ENCODE measurements around the gene AIPL1.

The AIPL1 gene

GRCh38 chr17:6462692-6463091 is 27.8 kb upstream of the AIPL1 start:
- no peaks in the 10 kb centered on the region for H3K4me1 ChIP-seq (ENCODE audit: control insufficient read depth, insufficient read depth, low read length)
- H3K4me3 ChIP-seq (ENCODE audit: low read length): no peak overlapping the region
- no peaks in the 10 kb centered on the region for H3K36me3 ChIP-seq (ENCODE audit: control insufficient read depth, insufficient read depth, low read length)
- no peak overlapping the region for H3K9ac ChIP-seq (ENCODE audit: low read length)
- no peak overlapping the region for H3K27ac ChIP-seq (ENCODE audit: low read depth, low read length)
- no peaks in the 10 kb centered on the region for H3K27me3 ChIP-seq (ENCODE audit: control insufficient read depth, insufficient read depth, low read length)

GRCh38 chr17:6461792-6462524 is 27.0 kb upstream of the AIPL1 start:
- Histone ChIP-seq H3K27ac (ENCODE audit: low read depth, low read length) (no peak overlapping the region), H3K27me3 (ENCODE audit: control insufficient read depth, insufficient read depth, low read length) (no peaks in the 10 kb centered on the region), H3K4me3 (ENCODE audit: low read length) (no peak overlapping the region), H3K9ac (ENCODE audit: low read length) (no peak overlapping the region), H3K4me1 (ENCODE audit: control insufficient read depth, insufficient read depth, low read length) (no peaks in the 10 kb centered on the region), H3K36me3 (ENCODE audit: control insufficient read depth, insufficient read depth, low read length) (no peaks in the 10 kb centered on the region)

- Histone ChIP-seq H3K27ac (ENCODE audit: low read depth, low read length) (no peak overlapping the region), H3K4me3 (ENCODE audit: low read length) (no peak overlapping the region), H3K4me1 (ENCODE audit: control insufficient read depth, insufficient read depth, low read length) (no peaks in the 10 kb centered on the region), H3K27me3 (ENCODE audit: control insufficient read depth, insufficient read depth, low read length) (no peaks in the 10 kb centered on the region), H3K36me3 (ENCODE audit: control insufficient read depth, insufficient read depth, low read length) (no peaks in the 10 kb centered on the region), H3K9ac (ENCODE audit: low read length) (no peak overlapping the region)
Measured at GRCh38 chr17:6461246-6461645, 26.3 kb upstream of the AIPL1 start.

GRCh38 chr17:6460531-6461161 is 25.7 kb upstream of the AIPL1 start:
- Histone ChIP-seq H3K36me3 (ENCODE audit: control insufficient read depth, insufficient read depth, low read length) (no peaks in the 10 kb centered on the region), H3K9ac (ENCODE audit: low read length) (no peak overlapping the region), H3K4me3 (ENCODE audit: low read length) (no peak overlapping the region), H3K4me1 (ENCODE audit: control insufficient read depth, insufficient read depth, low read length) (no peaks in the 10 kb centered on the region), H3K27me3 (ENCODE audit: control insufficient read depth, insufficient read depth, low read length) (no peaks in the 10 kb centered on the region), H3K27ac (ENCODE audit: low read depth, low read length) (no peak overlapping the region)

GRCh38 chr17:6458460-6458950 is 23.6 kb upstream of the AIPL1 start:
- peaks cover 2% of the 10 kb centered on the region for H3K27me3 ChIP-seq (ENCODE audit: control insufficient read depth, insufficient read depth, low read length)
- H3K4me1 ChIP-seq (ENCODE audit: control insufficient read depth, insufficient read depth, low read length): no peaks in the 10 kb centered on the region
- H3K9ac ChIP-seq (ENCODE audit: low read length): no peak overlapping the region
- H3K27ac ChIP-seq (ENCODE audit: low read depth, low read length): no peak overlapping the region
- no peaks in the 10 kb centered on the region for H3K36me3 ChIP-seq (ENCODE audit: control insufficient read depth, insufficient read depth, low read length)
- H3K4me3 ChIP-seq (ENCODE audit: low read length): no peak overlapping the region

GRCh38 chr17:6457688-6458459 is 23.0 kb upstream of the AIPL1 start:
- Histone ChIP-seq H3K27me3 (ENCODE audit: control insufficient read depth, insufficient read depth, low read length) (peaks cover 2% of the 10 kb centered on the region), H3K36me3 (ENCODE audit: control insufficient read depth, insufficient read depth, low read length) (no peaks in the 10 kb centered on the region), H3K4me3 (ENCODE audit: low read length) (no peak overlapping the region), H3K4me1 (ENCODE audit: control insufficient read depth, insufficient read depth, low read length) (no peaks in the 10 kb centered on the region), H3K9ac (ENCODE audit: low read length) (no peak overlapping the region), H3K27ac (ENCODE audit: low read depth, low read length) (no peak overlapping the region)

- H3K27me3 ChIP-seq (ENCODE audit: control insufficient read depth, insufficient read depth, low read length): peaks cover 2% of the 10 kb centered on the region
- no peaks in the 10 kb centered on the region for H3K36me3 ChIP-seq (ENCODE audit: control insufficient read depth, insufficient read depth, low read length)
- H3K27ac ChIP-seq (ENCODE audit: low read depth, low read length): no peak overlapping the region
- H3K4me1 ChIP-seq (ENCODE audit: control insufficient read depth, insufficient read depth, low read length): no peaks in the 10 kb centered on the region
- H3K4me3 ChIP-seq (ENCODE audit: low read length): no peak overlapping the region
- no peak overlapping the region for H3K9ac ChIP-seq (ENCODE audit: low read length)
Measured at GRCh38 chr17:6456914-6457687, 22.2 kb upstream of the AIPL1 start.

GRCh38 chr17:6456321-6456720 is 21.4 kb upstream of the AIPL1 start:
- no peaks in the 10 kb centered on the region for H3K36me3 ChIP-seq (ENCODE audit: control insufficient read depth, insufficient read depth, low read length)
- no peak overlapping the region for H3K4me3 ChIP-seq (ENCODE audit: low read length)
- peaks cover 2% of the 10 kb centered on the region for H3K27me3 ChIP-seq (ENCODE audit: control insufficient read depth, insufficient read depth, low read length)
- no peak overlapping the region for H3K9ac ChIP-seq (ENCODE audit: low read length)
- H3K4me1 ChIP-seq (ENCODE audit: control insufficient read depth, insufficient read depth, low read length): no peaks in the 10 kb centered on the region
- H3K27ac ChIP-seq (ENCODE audit: low read depth, low read length): no peak overlapping the region

GRCh38 chr17:6455321-6455705 is 20.4 kb upstream of the AIPL1 start:
- H3K27me3 ChIP-seq (ENCODE audit: control insufficient read depth, insufficient read depth, low read length): peaks cover 2% of the 10 kb centered on the region
- peaks cover 1% of the 10 kb centered on the region for H3K36me3 ChIP-seq (ENCODE audit: control insufficient read depth, insufficient read depth, low read length)
- H3K27ac ChIP-seq (ENCODE audit: low read depth, low read length): no peak overlapping the region
- H3K4me1 ChIP-seq (ENCODE audit: control insufficient read depth, insufficient read depth, low read length): no peaks in the 10 kb centered on the region
- H3K4me3 ChIP-seq (ENCODE audit: low read length): no peak overlapping the region
- no peak overlapping the region for H3K9ac ChIP-seq (ENCODE audit: low read length)

GRCh38 chr17:6454495-6455320 is 19.8 kb upstream of the AIPL1 start:
- peaks cover 2% of the 10 kb centered on the region for H3K36me3 ChIP-seq (ENCODE audit: control insufficient read depth, insufficient read depth, low read length)
- no peak overlapping the region for H3K27ac ChIP-seq (ENCODE audit: low read depth, low read length)
- H3K27me3 ChIP-seq (ENCODE audit: control insufficient read depth, insufficient read depth, low read length): peaks cover 2% of the 10 kb centered on the region
- H3K4me1 ChIP-seq (ENCODE audit: control insufficient read depth, insufficient read depth, low read length): no peaks in the 10 kb centered on the region
- no peak overlapping the region for H3K9ac ChIP-seq (ENCODE audit: low read length)
- no peak overlapping the region for H3K4me3 ChIP-seq (ENCODE audit: low read length)

GRCh38 chr17:6453279-6454024 is 18.5 kb upstream of the AIPL1 start:
- Histone ChIP-seq H3K27ac (ENCODE audit: low read depth, low read length) (no peak overlapping the region), H3K4me3 (ENCODE audit: low read length) (no peak overlapping the region), H3K36me3 (ENCODE audit: control insufficient read depth, insufficient read depth, low read length) (peaks cover 2% of the 10 kb centered on the region), H3K9ac (ENCODE audit: low read length) (no peak overlapping the region), H3K4me1 (ENCODE audit: control insufficient read depth, insufficient read depth, low read length) (no peaks in the 10 kb centered on the region), H3K27me3 (ENCODE audit: control insufficient read depth, insufficient read depth, low read length) (peaks cover 2% of the 10 kb centered on the region)
